ENCODE measurements around the gene ASB13. TPM values are rescaled to one million over a fixed set of nuclear protein-coding genes. Genes with fewer than 3 reads are reported as not detected.

Gene ASB13
- polyA plus RNA-seq, 1 of the 3 experiments (the other 2 are of a cell fraction), result 9.2 TPM

Small RNA genes lying within 50 kb of the gene (small RNA-seq; reads per million reads assigned to genes)
- gene AL365356.2, result 0 to 0.10 (median 0) reads per million in 7 experiments
- 0 reads per million in 7 experiments for gene RN7SL445P

Other genes starting within 250 kb of the ASB13 start
- not detected in 2 replicates for gene CALML5, start 167.0 kb downstream of the ASB13 start, polyA plus RNA-seq (2012; rRNA removed)
- gene CALML3, start 141.6 kb downstream of the ASB13 start, polyA plus RNA-seq (2012; rRNA removed), result not detected in 2 replicates
- gene TASOR2, start 18.2 kb upstream of the ASB13 start, polyA plus RNA-seq (2012; rRNA removed), result 21.2 and 29.8 TPM in 2 replicates
- gene GDI2, start 146.8 kb upstream of the ASB13 start, polyA plus RNA-seq (2012; rRNA removed), result 94.3 and 99.1 TPM in 2 replicates
- 9.9 and 11.9 TPM in 2 replicates for gene ANKRD16, start 223.3 kb upstream of the ASB13 start, polyA plus RNA-seq (2012; rRNA removed)
- 60.9 and 71.9 TPM in 2 replicates for gene FBH1, start 223.6 kb upstream of the ASB13 start, polyA plus RNA-seq (2012; rRNA removed)